VCaP (cell line): ENCODE data around the gene TMEM151A.

ENCODE experiments used
- H3K27ac ChIP-seq: fragments of 450-650 bp; 2 replicates; pipeline ENCODE4 v1.5.1; 2017
- TF ChIP-seq, protein P1 (sequence below): fragments of 450-650 bp; conservative IDR thresholded peaks from 2 replicates; pipeline ENCODE4 v1.5.1; 2017; ENCODE audit warnings: mild to moderate bottlenecking, moderate library complexity

TMEM151A gene

DNA sequence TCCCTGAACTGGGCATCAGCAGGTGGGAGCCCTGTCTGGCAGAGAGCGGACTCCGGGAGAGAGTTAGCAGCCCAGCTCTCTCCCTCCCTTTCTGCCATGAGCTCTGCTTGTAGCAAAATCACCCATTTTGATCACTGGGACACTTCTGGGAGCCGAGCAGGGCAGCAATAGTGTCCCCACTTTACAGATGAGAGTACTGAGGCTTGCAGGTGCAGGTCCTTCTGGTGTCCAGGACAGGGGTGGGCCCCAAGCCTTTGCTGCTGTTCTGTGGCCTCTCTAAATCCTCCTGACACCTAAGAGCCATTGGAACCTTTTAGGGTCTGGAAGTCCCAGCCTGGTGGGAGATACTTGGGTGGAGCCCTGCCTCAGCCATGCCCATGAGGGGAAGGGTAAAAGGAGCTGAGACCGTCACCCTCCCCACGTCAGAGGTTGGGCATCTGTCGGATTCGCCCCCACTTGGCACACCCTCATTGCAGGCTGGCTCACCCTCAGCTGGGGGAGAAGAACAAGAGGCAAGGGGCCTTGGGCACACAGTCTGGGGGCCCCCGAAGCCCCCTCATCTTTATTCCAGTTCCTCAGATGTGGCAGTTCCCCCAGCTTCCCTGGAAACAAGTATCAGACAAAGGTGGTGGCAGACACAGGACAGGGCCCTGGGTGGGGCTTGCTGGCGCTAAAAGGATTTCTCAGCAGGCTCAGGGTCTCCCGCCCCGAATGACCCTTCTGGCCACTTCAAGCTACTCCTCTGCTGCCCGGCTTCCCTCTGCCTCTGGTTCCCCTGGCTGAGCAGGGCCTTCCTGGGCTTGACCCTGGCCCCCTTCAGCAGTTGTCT, 40.1 kb downstream of the TMEM151A start:
- H3K27ac ChIP-seq: no peak overlapping the region
- TF ChIP-seq, protein P1, sequence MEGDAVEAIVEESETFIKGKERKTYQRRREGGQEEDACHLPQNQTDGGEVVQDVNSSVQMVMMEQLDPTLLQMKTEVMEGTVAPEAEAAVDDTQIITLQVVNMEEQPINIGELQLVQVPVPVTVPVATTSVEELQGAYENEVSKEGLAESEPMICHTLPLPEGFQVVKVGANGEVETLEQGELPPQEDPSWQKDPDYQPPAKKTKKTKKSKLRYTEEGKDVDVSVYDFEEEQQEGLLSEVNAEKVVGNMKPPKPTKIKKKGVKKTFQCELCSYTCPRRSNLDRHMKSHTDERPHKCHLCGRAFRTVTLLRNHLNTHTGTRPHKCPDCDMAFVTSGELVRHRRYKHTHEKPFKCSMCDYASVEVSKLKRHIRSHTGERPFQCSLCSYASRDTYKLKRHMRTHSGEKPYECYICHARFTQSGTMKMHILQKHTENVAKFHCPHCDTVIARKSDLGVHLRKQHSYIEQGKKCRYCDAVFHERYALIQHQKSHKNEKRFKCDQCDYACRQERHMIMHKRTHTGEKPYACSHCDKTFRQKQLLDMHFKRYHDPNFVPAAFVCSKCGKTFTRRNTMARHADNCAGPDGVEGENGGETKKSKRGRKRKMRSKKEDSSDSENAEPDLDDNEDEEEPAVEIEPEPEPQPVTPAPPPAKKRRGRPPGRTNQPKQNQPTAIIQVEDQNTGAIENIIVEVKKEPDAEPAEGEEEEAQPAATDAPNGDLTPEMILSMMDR: no peak

DNA sequence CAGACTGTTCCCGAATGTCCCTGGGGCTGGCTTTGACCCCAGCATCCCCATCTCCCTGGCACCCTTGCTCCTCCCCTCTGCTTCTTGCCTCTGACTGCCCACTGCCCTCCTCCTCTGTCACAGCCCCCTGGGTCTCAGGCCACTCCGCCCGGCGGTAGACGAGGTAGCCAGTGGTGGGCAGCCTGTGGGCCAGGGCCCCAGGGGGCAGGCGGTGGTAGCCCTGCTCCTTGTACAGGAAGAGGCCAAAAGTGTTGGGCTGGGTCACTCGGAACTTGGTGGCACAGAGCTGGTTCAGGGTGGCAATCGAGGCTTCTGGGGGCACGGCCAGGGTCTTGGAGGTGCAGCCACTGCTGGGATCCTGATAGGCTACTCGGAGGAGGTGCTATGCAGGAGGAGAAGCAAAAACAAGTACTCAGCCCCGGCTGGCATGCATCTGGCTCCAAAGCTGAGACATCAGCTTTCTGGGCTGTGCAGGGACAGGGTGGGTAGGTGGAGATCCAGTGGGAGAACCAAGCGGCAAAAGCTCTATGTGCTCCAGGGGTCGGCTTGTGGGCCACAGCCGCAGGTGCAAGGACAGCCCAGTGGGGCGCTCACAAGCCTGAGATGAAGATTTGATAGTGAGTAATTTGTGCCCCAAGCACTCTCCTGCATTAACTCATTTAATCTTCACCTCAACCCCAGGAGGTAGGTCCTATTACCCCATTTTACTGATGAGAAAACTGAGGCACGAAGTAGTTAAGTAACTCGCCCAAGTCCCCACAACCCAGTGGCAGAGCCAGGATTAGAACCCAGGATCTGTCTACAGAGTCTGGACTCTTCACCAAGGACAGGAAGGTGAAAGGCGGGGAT, 40.9 kb downstream of the TMEM151A start:
- H3K27ac ChIP-seq: no peak overlapping the region
- TF ChIP-seq, protein P1: no peak

DNA sequence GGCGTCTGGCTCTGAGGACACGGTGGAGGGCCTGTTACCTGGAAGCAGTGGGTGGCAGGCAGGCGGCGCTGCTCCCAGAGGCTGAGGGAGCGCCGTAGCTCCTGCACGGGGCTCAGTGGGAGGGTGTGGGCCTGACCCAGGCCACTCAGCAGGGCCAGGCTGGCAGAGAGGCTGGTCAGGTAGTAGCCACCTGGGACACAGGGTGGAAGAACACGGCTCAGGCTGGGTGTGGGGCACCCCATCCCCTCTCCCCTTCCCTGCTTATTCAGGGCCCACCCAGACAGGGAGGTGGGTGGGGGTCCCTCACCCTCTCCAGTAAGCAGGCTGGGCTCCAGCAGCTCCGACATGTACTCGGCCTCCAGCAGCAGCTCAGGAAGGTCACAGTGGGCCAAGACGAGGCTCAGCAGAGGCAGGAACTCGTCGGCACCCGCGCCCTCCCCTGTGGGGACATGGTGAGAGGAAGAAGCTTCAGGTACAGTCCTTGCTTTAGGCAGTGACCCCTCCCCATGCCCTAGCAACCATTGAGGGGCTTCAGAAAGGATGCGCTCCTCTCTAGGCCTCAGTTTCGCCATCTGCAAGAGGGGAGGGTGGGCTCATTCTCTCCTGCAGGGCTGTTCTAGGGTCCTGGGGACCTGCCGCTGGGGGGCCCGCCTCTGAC, 41.7 kb downstream of the TMEM151A start:
- no peak overlapping the region for H3K27ac ChIP-seq
- TF ChIP-seq, protein P1: no peak

DNA sequence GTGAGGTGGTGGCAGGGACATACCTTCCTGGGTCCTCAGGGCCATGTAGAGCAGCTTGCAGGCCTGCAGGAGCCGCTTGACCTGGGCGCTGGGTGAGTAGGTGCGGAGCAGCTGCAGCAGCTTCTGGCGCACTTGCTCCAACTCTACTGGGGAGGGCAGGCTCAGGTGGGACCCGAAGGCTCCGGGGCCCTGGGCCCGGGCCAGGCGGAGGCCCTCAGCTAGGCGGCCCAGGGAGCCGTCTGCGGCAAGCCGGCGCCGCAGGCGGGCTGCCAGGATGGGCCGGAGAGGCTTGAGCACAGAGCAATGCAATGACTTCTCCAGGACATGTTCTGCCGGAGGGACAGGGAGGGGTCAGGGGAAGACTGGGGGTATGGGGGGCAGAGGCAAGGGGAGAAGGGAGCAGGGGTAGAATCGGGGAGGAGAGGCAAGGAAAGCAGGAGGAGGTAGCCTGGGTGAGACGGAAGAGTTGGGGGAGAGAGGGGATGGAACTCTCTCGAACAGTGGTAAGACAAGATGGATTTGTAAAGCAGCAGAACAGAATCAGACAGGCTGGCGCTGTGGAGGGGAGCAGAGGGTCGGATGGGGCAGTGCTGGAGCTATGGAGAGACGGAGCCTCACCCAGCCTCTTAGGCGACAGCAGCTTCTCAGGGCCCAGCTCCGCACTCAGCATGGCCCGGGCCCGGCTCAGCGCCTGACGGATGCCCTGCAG, 42.4 kb downstream of the TMEM151A start:
- H3K27ac ChIP-seq: no peak overlapping the region
- TF ChIP-seq, protein P1: no peak

DNA sequence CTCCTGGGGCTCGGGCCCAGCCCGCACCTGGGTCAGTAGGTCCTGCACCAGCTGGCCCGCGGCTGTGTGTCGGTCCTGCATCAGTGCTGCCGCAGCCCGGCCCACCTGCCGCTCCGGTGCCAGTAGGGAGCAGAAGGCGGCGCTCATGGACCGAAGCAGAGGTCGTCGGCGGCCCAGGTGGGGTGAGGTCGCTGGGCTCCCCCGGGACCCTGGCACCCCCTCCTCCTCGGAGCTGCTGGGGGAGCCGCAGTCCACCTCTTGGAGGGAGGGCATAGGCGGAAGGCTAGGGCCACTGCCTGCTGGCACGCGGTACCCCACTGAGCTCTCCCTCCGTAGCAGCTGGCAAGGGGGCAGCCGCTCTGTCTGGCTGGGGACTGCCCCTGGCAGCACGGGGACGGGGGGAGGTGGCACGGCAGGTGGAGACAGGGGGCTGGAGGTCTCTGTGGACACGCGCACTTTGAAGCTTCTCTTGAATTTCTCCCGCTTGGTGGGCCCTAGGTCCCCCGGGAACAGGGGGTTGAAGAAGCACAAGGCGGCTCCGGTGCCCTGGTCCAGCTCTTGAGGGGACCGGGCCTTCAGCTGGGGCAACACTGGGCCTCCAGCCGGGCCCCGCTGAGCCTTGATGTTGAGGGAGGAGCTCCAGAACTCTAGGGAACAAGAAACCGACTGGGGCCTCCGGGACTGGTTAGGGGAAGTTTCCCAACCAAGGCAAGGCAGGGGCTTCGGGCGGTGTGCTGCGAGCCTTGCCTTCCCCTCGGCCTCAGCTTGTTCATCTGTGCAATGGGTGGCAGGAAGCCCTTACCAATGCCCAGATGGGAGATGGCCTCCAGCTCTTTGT, 43.1 kb downstream of the TMEM151A start:
- TF ChIP-seq, protein P1: no peak

DNA sequence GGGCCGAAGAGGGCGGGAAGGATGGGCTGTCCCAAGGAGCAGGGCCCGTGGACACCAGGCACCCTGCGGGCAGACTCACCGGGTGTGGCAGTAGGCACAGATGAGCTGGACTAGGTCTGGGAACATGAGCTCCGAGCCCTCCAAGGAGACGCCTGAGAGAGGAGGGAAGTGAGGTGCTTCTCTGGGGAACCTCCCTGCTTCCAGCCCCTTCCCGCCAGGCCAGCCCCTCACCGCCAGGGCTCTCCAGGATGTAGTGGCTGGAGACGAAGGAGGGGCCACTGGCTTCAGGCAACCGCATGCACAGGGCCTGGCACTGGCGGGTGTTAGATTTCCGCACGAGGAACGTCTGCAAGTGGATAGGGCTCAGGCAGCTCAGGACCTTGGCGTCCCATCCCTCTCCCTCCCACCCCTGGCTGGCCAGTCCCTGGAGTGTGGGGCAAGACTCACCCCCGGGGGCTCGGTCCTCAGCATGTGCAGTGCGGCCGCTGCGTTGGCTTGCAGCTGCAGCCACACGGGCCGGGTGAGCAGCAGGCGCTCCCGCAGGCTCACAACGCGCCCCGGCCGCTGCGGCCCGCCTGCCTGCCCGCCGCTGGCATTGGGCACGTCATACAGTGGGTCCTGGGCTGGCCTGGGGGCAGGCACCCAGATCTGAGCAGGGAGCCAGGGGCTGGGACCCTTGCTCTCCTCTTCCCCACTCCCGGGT, 44.0 kb downstream of the TMEM151A start:
- TF ChIP-seq, protein P1: no peak
- no peak overlapping the region for H3K27ac ChIP-seq

More for the DNA sequence above, 43.1 kb downstream of the TMEM151A start:
- no peak overlapping the region for H3K27ac ChIP-seq
